Neural cell (in vitro differentiated cells): ENCODE results near the gene AICDA. TPM values are rescaled to one million over a fixed set of nuclear protein-coding genes. Genes with fewer than 3 reads are reported as not detected.
"Not testable (repeated sequence)": the region's sequence is repeated elsewhere in the genome, so short reads cannot be mapped to it uniquely, and the experiment has no call there.

Source experiments
- H2AFZ ChIP-seq: fragments of 200-600, 300-800 bp; sonication (generic), shearing (Covaris generic); 2 replicates; pipeline ENCODE4 v1.6.0; 2014; ENCODE audit warnings: low read depth, mild to moderate bottlenecking, antibody characterized with exemption, low read length, moderate library complexity
- H3F3A ChIP-seq: fragments of 200-600 bp; shearing (Covaris generic); 2 replicates; pipeline ENCODE4 v1.6.1; 2016; ENCODE audit warnings: mild to moderate bottlenecking, moderate library complexity, mixed read lengths, antibody characterized with exemption, low read length; ENCODE audit not compliant: insufficient read depth, poor library complexity, severe bottlenecking
- H3K27ac ChIP-seq: fragments of 200-600, 300-800 bp; sonication (generic), shearing (Covaris generic); 2 replicates; pipeline ENCODE4 v1.5.1; 2014; ENCODE audit warnings: mild to moderate bottlenecking, low read length, moderate library complexity
- H3K27me3 ChIP-seq: fragments of 300-800, 200-600 bp; sonication (generic), shearing (Covaris generic); 2 replicates; pipeline ENCODE4 v1.6.0; 2014; ENCODE audit warnings: mild to moderate bottlenecking, low read depth, low read length, moderate library complexity; ENCODE audit not compliant: insufficient read depth
- H3K36me3 ChIP-seq: fragments of 300-800, 200-600 bp; sonication (generic), shearing (Covaris generic); 2 replicates; pipeline ENCODE4 v1.5.1; 2014; ENCODE audit warnings: mild to moderate bottlenecking, antibody characterized with exemption, low read length, moderate library complexity; ENCODE audit not compliant: insufficient read depth
- H3K4me2 ChIP-seq: fragments of 300-800, 200-600 bp; sonication (generic), shearing (Covaris generic); 2 replicates; pipeline ENCODE4 v1.6.0; 2014; ENCODE audit warnings: mild to moderate bottlenecking, low read length
- H3K4me3 ChIP-seq: fragments of 300-800, 200-600 bp; sonication (generic), shearing (Covaris generic); 2 replicates; pipeline ENCODE4 v1.5.1; 2014; ENCODE audit warnings: mild to moderate bottlenecking, low read length, moderate library complexity
- H3K79me2 ChIP-seq: fragments of 200-600 bp; shearing (Covaris generic); replicated peaks from 2 replicates; pipeline ENCODE4 v1.6.0; 2014; ENCODE audit warnings: mild to moderate bottlenecking, low read length, moderate library complexity; ENCODE audit not compliant: insufficient read depth
- H3K9ac ChIP-seq: fragments of 300-800, 200-600 bp; sonication (generic), shearing (Covaris generic); 2 replicates; pipeline ENCODE4 v1.6.1; 2016; ENCODE audit warnings: mild to moderate bottlenecking, low read length, mixed read lengths
- H3K9me2 ChIP-seq: fragments of 200-600 bp; shearing (Covaris generic); 2 replicates; pipeline ENCODE4 v1.6.1; 2016; ENCODE audit warnings: mild to moderate bottlenecking, low read length, mixed read lengths; ENCODE audit not compliant: insufficient read depth
- H3K9me3 ChIP-seq: fragments of 200-600, 300-800 bp; sonication (generic), shearing (Covaris generic); 2 replicates; pipeline ENCODE4 v1.6.1; 2016; ENCODE audit warnings: mild to moderate bottlenecking, mixed run types, low read length, moderate library complexity, mixed read lengths
- H4K20me1 ChIP-seq: fragments of 200-600 bp; shearing (Covaris generic); 2 replicates; pipeline ENCODE4 v1.6.1; 2016; ENCODE audit warnings: mild to moderate bottlenecking, mixed run types; ENCODE audit not compliant: insufficient read depth
- EP300 ChIP-seq: fragments of 450-650 bp; conservative IDR thresholded peaks from 2 replicates; pipeline ENCODE4 v1.6.1; 2014; ENCODE audit warnings: antibody characterized with exemption, mild to moderate bottlenecking, moderate library complexity; ENCODE audit not compliant: poor library complexity, severe bottlenecking
- EZH2 ChIP-seq: fragments of 200-600, 300-800 bp; shearing (Covaris generic), sonication (generic); IDR thresholded peaks from 2 replicates; pipeline ENCODE4 v1.6.1; 2014; ENCODE audit warnings: antibody characterized with exemption, low read length, borderline replicate concordance, mild to moderate bottlenecking; ENCODE audit not compliant: insufficient read depth, poor library complexity, severe bottlenecking
- MXI1 ChIP-seq: fragments of 450-650 bp; conservative IDR thresholded peaks from 2 replicates; pipeline ENCODE4 v1.6.1; 2014; ENCODE audit warnings: antibody characterized with exemption, mild to moderate bottlenecking; ENCODE audit not compliant: poor library complexity, severe bottlenecking
- POLR2AphosphoS5 ChIP-seq: IDR thresholded peaks from 2 replicates; pipeline ENCODE4 v1.6.1; 2012
- RAD21 ChIP-seq: fragments of 450-650 bp; conservative IDR thresholded peaks from 2 replicates; pipeline ENCODE4 v1.6.1; 2014; ENCODE audit warnings: antibody characterized with exemption, mild to moderate bottlenecking, moderate library complexity
- REST ChIP-seq: IDR thresholded peaks from 2 replicates; pipeline ENCODE4 v1.6.1; 2012; ENCODE audit warnings: borderline replicate concordance
- SMC3 ChIP-seq: fragments of 450-650 bp; conservative IDR thresholded peaks from 2 replicates; pipeline ENCODE4 v1.6.1; 2014; ENCODE audit warnings: antibody characterized with exemption, mild to moderate bottlenecking, moderate library complexity; ENCODE audit not compliant: poor library complexity
- TAF1 ChIP-seq: IDR thresholded peaks from 2 replicates; pipeline ENCODE4 v1.6.1; 2012; ENCODE audit warnings: low read depth
- polyA plus RNA-seq: library from polyadenylated mRNA; depleted of rRNA; stranded (reverse); fragments of >200 nt; gene quantifications from 2 replicates; pipeline ENCODE4 v1.2.3, GENCODE V29; 2014
- TF ChIP-seq, protein P1 (sequence below): fragments of 450-650 bp; IDR thresholded peaks from 2 replicates; pipeline ENCODE4 v1.5.1; 2014; ENCODE audit warnings: antibody characterized with exemption, mild to moderate bottlenecking, moderate library complexity; ENCODE audit not compliant: poor library complexity, severe bottlenecking

The AICDA gene
- polyA plus RNA-seq, 1 donor from 2014 or later = not detected

- Histone ChIP-seq H3K9me2 (no peaks in the 10 kb centered on the region), H3K9ac (no peak overlapping the region), H2AFZ (no peak overlapping the region), H4K20me1 (no peaks in the 10 kb centered on the region), H3K27ac (no peak overlapping the region), H3K36me3 (no peaks in the 10 kb centered on the region), H3K27me3 (no peaks in the 10 kb centered on the region), H3F3A (no peaks in the 10 kb centered on the region), H3K79me2 (no peaks in the 10 kb centered on the region), H3K9me3 (no peaks in the 10 kb centered on the region), H3K4me3 (no peak overlapping the region), H3K4me2 (no peak overlapping the region)
- TF ChIP-seq EZH2 (no peak), RAD21 (no peak), EP300 (no peak)
- TF ChIP-seq, protein P1, sequence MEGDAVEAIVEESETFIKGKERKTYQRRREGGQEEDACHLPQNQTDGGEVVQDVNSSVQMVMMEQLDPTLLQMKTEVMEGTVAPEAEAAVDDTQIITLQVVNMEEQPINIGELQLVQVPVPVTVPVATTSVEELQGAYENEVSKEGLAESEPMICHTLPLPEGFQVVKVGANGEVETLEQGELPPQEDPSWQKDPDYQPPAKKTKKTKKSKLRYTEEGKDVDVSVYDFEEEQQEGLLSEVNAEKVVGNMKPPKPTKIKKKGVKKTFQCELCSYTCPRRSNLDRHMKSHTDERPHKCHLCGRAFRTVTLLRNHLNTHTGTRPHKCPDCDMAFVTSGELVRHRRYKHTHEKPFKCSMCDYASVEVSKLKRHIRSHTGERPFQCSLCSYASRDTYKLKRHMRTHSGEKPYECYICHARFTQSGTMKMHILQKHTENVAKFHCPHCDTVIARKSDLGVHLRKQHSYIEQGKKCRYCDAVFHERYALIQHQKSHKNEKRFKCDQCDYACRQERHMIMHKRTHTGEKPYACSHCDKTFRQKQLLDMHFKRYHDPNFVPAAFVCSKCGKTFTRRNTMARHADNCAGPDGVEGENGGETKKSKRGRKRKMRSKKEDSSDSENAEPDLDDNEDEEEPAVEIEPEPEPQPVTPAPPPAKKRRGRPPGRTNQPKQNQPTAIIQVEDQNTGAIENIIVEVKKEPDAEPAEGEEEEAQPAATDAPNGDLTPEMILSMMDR = no peak
These were observed 23.9 kb upstream of the AICDA start for GRCh38 chr12:8636581-8636980.

- not testable (repeated sequence) for H3K36me3 ChIP-seq, H3K9me3 ChIP-seq, H3K27ac ChIP-seq, H3K27me3 ChIP-seq, H3K79me2 ChIP-seq, H3K4me2 ChIP-seq, H3F3A ChIP-seq, H2AFZ ChIP-seq, H3K9ac ChIP-seq, H3K4me3 ChIP-seq, H3K9me2 ChIP-seq, H4K20me1 ChIP-seq
These were observed 23.3 kb upstream of the AICDA start for GRCh38 chr12:8636007-8636346.

DNA sequence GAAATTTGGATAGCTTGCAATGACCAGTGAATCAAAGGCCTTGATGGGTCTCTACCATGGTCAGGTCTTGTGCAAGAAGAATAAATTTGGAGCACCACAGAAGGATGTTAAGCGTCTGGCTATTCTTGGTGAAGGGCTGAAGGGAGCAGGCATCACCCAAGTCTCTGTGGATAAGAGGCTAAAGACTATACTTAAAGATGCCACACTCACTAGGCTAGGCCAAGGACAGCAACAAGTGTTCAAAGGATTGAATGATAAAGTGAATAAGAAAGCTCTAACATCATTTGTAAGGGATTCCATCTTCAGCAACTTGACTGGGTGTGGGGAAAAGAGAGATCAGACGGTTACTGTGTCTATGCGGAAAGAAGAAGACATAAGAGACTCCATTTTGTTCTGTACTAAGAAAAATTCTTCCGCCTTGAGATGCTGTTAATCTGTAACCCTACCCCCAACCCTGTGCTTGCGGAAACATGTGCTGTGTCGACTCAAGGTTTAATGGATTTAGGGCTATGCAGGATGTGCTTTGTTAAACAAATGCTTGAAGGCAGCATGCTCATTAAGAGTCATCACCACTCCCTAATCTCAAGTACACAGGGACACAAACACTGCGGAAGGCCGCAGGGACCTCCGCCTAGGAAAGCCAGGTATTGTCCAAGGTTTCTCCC lies 22.8 kb upstream of the AICDA start:
- H3K4me3 ChIP-seq, H3K9ac ChIP-seq, H3K4me2 ChIP-seq, H3F3A ChIP-seq, H4K20me1 ChIP-seq, H3K27ac ChIP-seq, H2AFZ ChIP-seq, H3K36me3 ChIP-seq, H3K79me2 ChIP-seq, H3K9me2 ChIP-seq, H3K27me3 ChIP-seq, H3K9me3 ChIP-seq: not testable (repeated sequence)

DNA sequence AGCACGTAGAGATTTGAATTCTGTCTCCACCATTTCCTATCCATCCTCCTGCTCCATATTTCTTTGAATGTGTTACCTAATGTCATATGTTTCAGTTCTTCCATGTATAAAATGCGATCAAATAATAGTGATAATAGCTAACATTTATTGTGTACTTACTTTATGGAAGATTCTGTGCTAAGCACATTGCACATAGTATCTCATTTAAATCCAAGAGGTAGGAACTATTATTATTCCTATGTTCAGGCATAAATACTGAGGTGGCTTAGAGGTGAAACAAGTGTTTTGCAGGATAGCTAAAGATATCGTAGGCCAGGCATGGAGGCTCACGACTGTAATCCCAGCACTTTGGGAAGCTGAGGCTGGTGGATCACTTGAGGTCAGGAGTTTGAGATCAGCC lies 17.5 kb upstream of the AICDA start:
- no peaks in the 10 kb centered on the region for H3K36me3 ChIP-seq
- H3K9ac ChIP-seq = no peak overlapping the region
- H3K27me3 ChIP-seq = no peaks in the 10 kb centered on the region
- H3F3A ChIP-seq = no peaks in the 10 kb centered on the region
- TF ChIP-seq EP300 = no peak
- TF ChIP-seq EZH2 = no peak
- TF ChIP-seq RAD21 = no peak
- no peak for TF ChIP-seq MXI1
- TF ChIP-seq, protein P1 = no peak
- no peak for TF ChIP-seq POLR2AphosphoS5
- no peak for TF ChIP-seq SMC3
- no peak for TF ChIP-seq TAF1
- TF ChIP-seq REST = no peak
- H3K9me3 ChIP-seq = no peaks in the 10 kb centered on the region
- H3K27ac ChIP-seq = no peak overlapping the region
- H3K79me2 ChIP-seq = no peaks in the 10 kb centered on the region
- H3K4me3 ChIP-seq = no peak overlapping the region
- H2AFZ ChIP-seq = no peak overlapping the region
- H3K9me2 ChIP-seq = no peaks in the 10 kb centered on the region
- no peaks in the 10 kb centered on the region for H4K20me1 ChIP-seq
- H3K4me2 ChIP-seq = no peak overlapping the region
